Measurements from ENCODE around the gene PRKCD.

PRKCD gene

DNA sequence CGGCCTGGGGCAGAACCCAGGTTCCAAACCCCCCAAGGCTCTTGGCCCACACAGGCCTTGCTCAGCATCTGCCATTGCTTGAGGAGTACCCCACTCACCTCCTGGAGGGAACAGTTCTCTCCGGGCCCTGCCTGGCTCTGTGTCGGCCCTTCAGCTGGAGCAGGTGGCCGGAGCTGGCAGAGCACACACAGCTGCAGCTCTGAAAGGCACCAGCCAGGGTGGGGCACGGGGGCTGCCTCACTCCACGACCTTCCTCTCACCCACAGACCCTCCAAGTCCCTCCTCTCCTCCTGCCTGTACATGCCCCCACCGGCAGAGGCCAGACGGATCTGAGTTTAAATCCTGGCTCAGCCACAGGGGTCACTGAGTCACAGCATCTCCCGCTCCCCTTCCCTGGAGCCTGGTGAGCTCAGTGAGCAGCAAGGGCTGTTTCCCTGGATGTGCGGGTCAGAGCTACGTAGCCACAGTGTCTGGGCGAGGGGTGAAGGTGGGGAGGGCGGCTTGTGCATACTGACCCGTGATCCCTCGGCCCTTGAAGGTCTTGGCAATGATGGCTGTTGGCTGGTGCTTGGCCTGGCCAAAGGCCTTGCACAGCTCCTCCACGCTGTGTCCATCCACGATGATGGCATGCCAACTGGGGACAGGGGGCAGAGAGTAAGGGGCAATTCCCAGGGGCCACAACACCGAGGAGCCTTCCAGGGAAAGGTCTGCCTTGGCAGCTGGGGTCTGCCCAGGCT is 71.8 kb downstream of the PRKCD start:
- H3K27ac ChIP-seq, result no peak overlapping the region

GRCh38 chr3:53234130-53234840 is 73.3 kb downstream of the PRKCD start:
- H3K36me3 ChIP-seq (ENCODE audit: control insufficient read depth, insufficient read depth, low read length), result no peaks in the 10 kb centered on the region
- no peak overlapping the region for H3K4me2 ChIP-seq (ENCODE audit: low read length)
- no peak for TF ChIP-seq CTCF (IDR thresholded peaks at IDR 0.05)
- H3K27me3 ChIP-seq (ENCODE audit: control insufficient read depth, insufficient read depth, low read length), result no peaks in the 10 kb centered on the region
- no peak overlapping the region for H2AFZ ChIP-seq
- H3K79me2 ChIP-seq, result no peaks in the 10 kb centered on the region
- no peak overlapping the region for H3K9ac ChIP-seq
- H3K9me3 ChIP-seq (ENCODE audit: control insufficient read depth, low read length), result no peaks in the 10 kb centered on the region
- no peak overlapping the region for H3K27ac ChIP-seq
- no peaks in the 10 kb centered on the region for H3K4me1 ChIP-seq
- no peak overlapping the region for H3K4me3 ChIP-seq (ENCODE audit: low read depth, low read length)

More for the DNA sequence above, 71.8 kb downstream of the PRKCD start:
- Histone ChIP-seq H3K27me3 (ENCODE audit: control insufficient read depth, insufficient read depth, low read length) (no peaks in the 10 kb centered on the region), H3K36me3 (ENCODE audit: control insufficient read depth, insufficient read depth, low read length) (no peaks in the 10 kb centered on the region), H3K9me3 (ENCODE audit: control insufficient read depth, low read length) (no peaks in the 10 kb centered on the region), H3K4me3 (ENCODE audit: low read depth, low read length) (no peak overlapping the region), H3K4me1 (no peaks in the 10 kb centered on the region), H2AFZ (no peak overlapping the region), H3K9ac (no peak overlapping the region), H3K4me2 (ENCODE audit: low read length) (no peak overlapping the region), H3K79me2 (no peaks in the 10 kb centered on the region)
- TF ChIP-seq CTCF (IDR thresholded peaks at IDR 0.05), result no peak

- H3K27me3 ChIP-seq (ENCODE audit: control insufficient read depth, insufficient read depth, low read length), result no peaks in the 10 kb centered on the region
- no peak overlapping the region for H3K4me2 ChIP-seq (ENCODE audit: low read length)
- H3K4me3 ChIP-seq (ENCODE audit: low read depth, low read length), result no peak overlapping the region
- no peaks in the 10 kb centered on the region for H3K36me3 ChIP-seq (ENCODE audit: control insufficient read depth, insufficient read depth, low read length)
- no peak for TF ChIP-seq CTCF (IDR thresholded peaks at IDR 0.05)
- H3K9ac ChIP-seq, result no peak overlapping the region
- H3K9me3 ChIP-seq (ENCODE audit: control insufficient read depth, low read length), result no peaks in the 10 kb centered on the region
- no peak overlapping the region for H3K27ac ChIP-seq
- H3K4me1 ChIP-seq, result no peaks in the 10 kb centered on the region
- H3K79me2 ChIP-seq, result no peaks in the 10 kb centered on the region
- no peak overlapping the region for H2AFZ ChIP-seq
Observed at GRCh38 chr3:53234841-53235232, 73.8 kb downstream of the PRKCD start.

- Histone ChIP-seq H3K4me3 (ENCODE audit: low read depth, low read length) (no peak overlapping the region), H3K9me3 (ENCODE audit: control insufficient read depth, low read length) (no peaks in the 10 kb centered on the region), H3K27me3 (ENCODE audit: control insufficient read depth, insufficient read depth, low read length) (no peaks in the 10 kb centered on the region), H3K27ac (no peak overlapping the region), H3K4me2 (ENCODE audit: low read length) (no peak overlapping the region), H3K4me1 (no peaks in the 10 kb centered on the region), H2AFZ (no peak overlapping the region), H3K36me3 (ENCODE audit: control insufficient read depth, insufficient read depth, low read length) (no peaks in the 10 kb centered on the region), H3K9ac (no peak overlapping the region), H3K79me2 (no peaks in the 10 kb centered on the region)
- TF ChIP-seq CTCF (IDR thresholded peaks at IDR 0.05), result no peak
Observed at GRCh38 chr3:53235545-53235944, 74.5 kb downstream of the PRKCD start.

All from parathyroid adenoma (tissue), 2 donors.